ENCODE measurements around the gene RASGRF2.

Gene RASGRF2

GRCh38 chr5:80953587-80953986 is 6.6 kb upstream of the RASGRF2 start:
- no peak for DNase-seq

DNA sequence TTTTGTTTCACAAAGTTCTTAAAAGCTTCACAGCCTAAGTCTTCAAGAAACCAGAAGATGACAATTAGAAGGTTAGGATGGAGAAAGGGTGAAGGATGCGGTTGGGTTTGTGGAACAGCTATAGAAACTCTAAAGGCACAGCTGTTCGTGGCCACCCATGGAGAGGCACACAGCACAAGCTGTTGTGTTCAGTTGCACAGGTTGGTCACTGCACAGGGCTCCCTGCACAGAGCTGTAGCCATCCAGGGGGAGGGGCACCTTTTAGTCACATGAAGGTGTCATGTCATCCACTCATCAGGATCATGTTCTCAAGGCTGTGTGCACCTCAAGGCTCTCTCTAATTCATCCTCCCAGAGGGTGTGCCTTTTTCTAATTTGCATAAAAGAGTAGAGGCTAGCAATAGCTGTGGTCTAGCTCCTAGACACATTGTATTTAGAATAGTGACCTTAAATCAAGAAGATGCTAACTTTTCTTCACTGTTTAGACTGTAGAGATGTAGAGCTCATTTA is 5.0 kb upstream of the RASGRF2 start:
- DNase-seq, result no peak

DNA sequence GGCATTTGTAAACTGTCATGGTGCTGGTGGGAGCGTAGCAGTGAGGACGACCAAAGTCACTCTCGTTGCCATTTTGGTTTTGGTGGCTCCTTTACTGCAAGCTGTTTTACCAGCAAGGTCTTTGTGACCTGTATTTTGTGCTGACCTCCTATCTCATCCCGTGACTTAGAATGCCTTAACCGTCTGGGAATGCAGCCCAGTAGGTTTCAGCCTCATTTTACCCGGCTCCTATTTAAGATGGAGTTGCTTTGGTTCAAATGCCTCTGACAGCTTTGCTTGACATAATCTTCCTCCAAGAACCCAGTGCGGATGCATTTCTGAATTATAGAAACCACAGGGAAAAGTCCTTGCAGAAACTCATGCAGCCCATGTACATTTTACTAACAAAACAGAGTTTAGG is 3.9 kb upstream of the RASGRF2 start:
- DNase-seq, result no peak

- no peak for DNase-seq
Measured at GRCh38 chr5:80957031-80957761, 3.0 kb upstream of the RASGRF2 start.

DNA sequence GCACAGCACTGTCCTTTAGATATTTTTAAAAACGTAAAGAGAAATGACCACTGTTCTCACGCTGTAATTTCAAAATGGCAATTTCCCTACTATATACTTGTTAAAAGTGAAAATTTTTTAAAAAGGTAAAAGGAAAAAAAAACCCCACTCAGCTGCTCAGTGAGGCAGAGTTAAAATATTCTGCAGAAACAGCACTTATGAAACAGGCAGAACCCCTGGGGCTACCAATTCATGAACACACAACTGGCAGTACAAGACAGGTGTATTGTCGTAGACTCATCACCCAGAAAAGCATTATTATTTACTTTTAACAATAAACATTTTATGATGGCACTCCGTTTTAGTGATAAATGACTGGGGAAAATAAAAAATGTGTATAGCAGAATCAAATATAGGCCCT is 1.5 kb upstream of the RASGRF2 start:
- DNase-seq, result no peak

GRCh38 chr5:80959138-80959537 is 1.0 kb upstream of the RASGRF2 start:
- DNase-seq, result no peak

GRCh38 chr5:80960531-80961375 is 590 bp downstream of the RASGRF2 start:
- DNase-seq, result no peak

DNA sequence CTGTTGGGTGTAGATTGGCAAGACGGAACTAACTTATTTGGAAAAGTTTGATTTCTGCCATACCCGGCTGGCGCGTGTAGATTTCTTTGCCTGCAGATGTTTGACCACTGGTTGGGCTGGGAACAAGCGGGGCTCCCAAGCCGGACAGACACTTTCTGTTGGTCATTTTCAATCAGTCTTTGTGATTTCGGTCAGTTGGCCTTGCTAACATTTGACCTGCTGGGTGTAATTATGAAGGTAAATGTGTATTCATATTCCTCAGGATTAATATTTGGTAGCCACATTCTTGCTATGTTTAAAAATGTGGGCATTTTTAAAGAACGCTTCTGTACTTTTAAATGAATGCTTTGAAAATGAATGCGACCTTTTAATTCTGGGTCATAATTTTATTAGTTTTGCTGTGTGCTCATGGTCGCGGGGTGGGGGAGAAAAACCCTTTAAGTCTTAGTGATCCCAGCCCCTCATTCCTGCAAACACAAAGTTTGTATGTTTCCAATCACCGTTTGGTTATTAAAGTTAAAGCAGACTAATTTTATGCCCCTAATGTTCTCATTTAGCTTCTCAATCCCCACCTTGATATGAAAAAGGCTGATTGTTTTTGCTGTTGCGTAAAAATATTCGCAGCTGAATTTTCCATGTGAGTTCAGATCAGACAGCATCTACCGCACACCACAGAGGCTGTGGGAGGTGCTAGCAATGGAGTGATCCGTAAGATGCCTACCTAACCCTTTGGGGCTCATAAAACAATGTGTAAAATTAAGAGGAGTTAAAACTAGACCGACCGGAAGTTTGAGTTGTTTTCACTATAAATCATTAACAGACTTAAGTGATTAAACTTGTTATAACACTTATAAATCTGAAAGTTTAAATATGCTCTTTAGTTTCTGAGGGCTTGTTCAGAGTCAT is 1.5 kb downstream of the RASGRF2 start:
- no peak for DNase-seq

- DNase-seq, result no peak
Measured at GRCh38 chr5:80962630-80963520, 2.7 kb downstream of the RASGRF2 start.

DNA sequence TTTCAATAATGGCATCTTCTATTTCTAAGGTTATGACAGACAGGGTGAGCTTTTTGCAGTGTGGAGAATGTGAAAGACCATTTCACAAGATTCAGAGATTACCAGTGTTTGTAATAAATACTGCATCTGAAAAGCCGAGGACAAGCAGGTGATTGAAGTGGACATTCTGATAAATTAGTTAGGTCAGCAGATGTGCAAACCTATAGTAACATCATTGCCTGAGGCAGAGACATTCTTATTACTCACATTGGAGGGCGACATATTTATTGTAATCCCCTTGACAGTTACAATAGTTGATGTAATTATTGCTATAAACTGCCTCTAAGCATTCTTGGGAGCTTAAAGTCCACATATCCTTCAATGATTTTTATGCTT is 3.3 kb downstream of the RASGRF2 start:
- DNase-seq, result no peak

DNA sequence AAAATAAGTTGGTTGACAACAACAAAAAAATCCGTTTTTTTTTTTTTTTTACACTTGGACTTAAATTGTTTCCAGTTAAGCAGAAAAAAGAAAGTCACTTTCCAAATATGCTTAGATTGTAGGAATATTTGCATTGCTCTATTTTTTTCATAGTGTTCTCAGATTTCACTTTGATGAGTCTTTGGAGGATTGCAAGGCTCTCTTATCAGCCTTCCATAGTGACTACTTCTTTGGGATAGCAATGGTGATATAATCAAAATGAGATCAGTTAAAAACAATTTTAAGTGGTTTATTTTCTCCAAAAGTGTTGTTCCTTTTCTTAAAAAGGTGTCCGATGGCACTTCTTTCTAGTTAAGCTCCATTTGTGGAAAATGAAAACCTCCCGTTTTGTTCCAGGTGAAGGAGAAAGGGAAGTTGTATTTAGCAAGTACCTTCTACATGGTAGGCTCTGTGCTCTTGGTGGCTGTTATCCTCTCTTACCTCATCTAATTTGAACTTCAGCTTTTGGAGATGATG is 3.9 kb downstream of the RASGRF2 start:
- DNase-seq, result no peak

DNA sequence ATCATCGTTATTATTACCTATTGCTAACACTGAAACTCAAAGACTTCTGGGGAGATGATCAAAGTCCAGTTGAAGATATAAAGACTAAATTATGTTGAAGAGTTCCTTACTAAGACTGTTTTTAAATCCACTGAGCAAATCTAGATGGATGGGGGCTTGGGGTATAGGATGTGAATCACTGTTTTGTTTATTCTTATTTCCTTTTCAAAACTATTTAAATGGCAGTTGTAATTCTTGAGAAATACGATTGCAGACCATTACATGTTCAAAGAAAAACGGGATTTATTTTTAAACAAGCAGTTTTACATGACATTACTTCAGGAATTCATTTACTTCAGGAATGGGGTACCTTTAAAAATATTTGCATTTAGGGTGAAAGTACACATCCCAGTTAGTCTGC is 4.3 kb downstream of the RASGRF2 start:
- DNase-seq, result no peak

DNA sequence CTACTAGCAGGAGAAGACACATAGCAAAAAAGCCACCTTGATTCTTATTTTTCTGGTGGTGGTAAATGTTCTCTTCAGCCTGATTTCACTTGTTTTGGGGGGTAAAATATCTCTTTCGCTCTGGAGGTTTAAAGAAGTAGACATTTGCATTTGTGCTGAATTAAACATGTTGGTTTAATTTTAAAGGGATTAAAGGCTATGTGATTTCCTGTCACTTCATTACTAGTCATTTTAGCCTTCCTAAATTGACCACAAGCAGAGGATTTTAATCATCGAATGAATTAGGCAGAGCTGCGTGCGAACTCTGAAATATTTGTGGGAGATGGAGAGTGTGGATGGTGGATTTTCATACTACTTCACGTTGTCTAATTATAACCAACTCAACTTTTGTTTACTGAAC is 4.8 kb downstream of the RASGRF2 start:
- no peak for DNase-seq

DNA sequence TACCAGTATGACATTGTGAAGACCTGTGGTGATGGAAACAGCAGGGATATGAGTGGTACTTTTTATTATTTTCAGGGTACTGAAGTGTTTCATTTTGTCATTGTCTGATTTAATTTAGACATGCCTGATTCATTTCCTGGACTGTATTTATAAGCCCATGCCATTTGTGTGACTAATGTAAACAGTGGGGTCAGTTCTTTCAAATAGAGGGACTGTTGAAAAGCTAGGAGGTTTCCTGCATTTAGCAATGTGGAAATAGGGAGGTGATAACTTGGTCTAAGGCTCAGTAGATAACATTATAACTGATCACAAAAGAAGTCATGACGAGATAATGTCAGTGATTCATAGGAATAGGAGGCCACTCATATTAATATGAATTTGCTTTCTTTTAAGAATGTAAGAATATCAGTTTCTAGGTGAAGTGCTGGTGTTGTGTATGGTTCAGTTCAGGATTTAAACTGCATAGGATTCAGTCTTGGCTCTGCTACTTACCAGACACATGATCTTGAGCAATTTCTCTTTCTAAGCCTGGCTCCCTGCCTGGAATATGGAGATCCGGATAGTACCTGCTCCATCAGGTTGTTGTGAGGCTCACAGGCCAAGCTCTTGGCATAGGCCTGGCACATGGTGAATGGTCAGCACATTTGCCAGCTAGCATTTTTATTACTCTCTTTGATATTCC is 7.5 kb downstream of the RASGRF2 start:
- DNase-seq, result no peak

DNA sequence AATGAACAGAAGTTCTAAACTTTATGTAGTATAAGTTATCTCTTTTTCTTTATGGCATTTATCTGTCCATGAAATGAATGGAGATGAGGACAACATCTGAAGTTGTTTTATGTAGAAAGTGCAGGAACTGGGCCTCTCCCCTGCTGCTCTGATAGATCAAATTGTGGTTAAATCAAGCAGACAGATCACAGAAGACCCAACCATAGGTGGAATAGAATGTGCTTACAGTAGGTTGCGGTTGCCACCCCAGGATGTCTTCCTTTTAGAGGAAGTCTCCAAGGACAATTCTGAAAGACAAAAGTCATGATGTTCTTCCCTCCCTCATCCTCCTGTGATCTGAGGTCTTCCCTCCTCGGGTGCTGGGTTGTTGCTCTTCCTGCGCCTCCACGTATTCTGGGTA is 12.9 kb downstream of the RASGRF2 start:
- DNase-seq, result no peak

DNA sequence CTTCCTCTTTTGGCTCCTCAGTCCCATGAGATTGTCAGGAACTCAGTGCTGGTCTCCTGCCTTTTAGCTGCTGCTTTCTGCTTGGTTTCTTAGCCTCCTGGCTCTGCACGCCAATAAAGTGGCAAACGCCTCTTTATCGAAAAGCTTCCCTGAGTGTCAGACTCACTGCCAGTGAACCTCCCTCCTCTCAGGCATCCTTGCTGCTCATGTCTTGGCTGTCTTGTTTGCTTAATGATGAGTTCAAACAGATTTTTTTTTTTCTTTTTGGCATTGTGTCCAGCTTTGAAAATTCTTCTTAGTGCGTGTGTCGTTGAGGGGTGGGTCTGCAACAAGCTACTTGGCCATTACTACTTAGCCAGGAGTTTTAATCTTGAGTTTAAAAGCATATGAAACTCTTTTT is 14.9 kb downstream of the RASGRF2 start:
- no peak for DNase-seq

- no peak for DNase-seq
Measured at GRCh38 chr5:80976985-80977384, 16.8 kb downstream of the RASGRF2 start.

DNA sequence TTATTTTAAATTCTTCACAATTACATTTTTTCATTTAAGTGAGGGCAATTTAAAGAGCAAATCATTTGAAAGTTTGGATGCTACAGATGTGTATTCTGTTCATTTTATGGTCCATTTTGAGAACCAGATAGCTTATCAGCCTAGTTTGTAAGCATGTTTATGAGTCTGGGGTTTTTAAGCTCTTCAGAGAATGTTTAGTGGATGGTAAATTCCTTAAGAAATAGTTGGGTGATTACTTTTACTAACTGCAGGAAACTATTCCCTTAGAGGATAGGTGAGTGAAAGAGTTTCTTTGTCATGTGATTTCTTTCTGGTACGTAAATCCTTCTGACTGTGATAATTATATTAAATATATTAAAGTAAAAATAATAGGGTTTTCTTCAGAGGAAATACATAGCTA is 17.6 kb downstream of the RASGRF2 start:
- no peak for DNase-seq

GRCh38 chr5:80978772-80979317 is 18.7 kb downstream of the RASGRF2 start:
- no peak for DNase-seq

DNA sequence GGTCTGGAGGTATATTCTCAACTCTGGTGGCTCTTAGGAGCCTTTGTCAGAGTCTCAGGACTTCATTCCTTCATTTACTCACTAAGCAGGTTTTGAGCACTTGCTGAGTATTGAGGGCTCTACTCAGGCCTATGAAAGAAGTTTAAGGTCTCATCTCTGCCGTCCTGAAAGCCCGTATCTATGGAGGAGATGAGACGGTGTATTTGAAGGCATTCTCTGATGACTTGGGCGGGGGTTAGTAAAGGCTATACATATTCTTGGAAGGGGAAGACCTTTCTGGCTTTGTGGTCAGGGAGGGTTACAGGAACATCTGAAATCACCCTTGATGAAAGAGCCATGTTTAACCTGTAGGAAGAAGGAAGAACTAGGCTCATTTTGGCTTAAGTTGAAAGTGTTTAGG is 21.9 kb downstream of the RASGRF2 start:
- DNase-seq, result no peak
